A673 (cell line): ENCODE data around the gene KRT6C. TPM values are rescaled to one million over a fixed set of nuclear protein-coding genes. Genes with fewer than 3 reads are reported as not detected.

Experiments used
- BruUV-seq: library from RNA; stranded (reverse); fragments of 400-500 nt; replicated peaks from 2 replicates; lab custom pipeline; 2021; lab: Mats Ljungman, UMichigan
- CTCF ChIA-PET: fragments of 300-600 bp; sonication (Branson Sonifier 250); formaldehyde crosslinking; loops from one replicate; lab custom pipeline; 2022; ENCODE audit warnings: antibody characterized with exemption; lab: Charles Lee
- POLR2A ChIA-PET: fragments of 300-600 bp; sonication (Branson Sonifier 250); formaldehyde crosslinking; loops from one replicate; lab custom pipeline; 2022; ENCODE audit warnings: antibody characterized with exemption; ENCODE audit not compliant: low non-redundant PET; lab: Charles Lee
- DNase-seq: peaks from one replicate; pipeline ENCODE4 v3.0.0-alpha.2; 2015; ENCODE audit warnings: low spot score
- H3K27ac ChIP-seq: fragments of 200-600 bp; sonication (generic); 2 replicates; pipeline ENCODE4 v1.5.1; 2016; ENCODE audit warnings: mixed run types, low read depth, mild to moderate bottlenecking, mixed read lengths, antibody characterized with exemption, low read length; ENCODE audit not compliant: poor library complexity, severe bottlenecking
- H3K27me3 ChIP-seq: fragments of 200-600 bp; sonication (generic); replicated peaks from 2 replicates; pipeline ENCODE4 v1.6.1; 2017; ENCODE audit warnings: mixed run types, low read depth, mild to moderate bottlenecking, mixed read lengths, antibody characterized with exemption, low read length; ENCODE audit not compliant: insufficient read depth, poor library complexity
- H3K36me3 ChIP-seq: fragments of 200-600 bp; sonication (generic); 2 replicates; pipeline ENCODE4 v1.6.1; 2016; ENCODE audit warnings: mixed run types, mild to moderate bottlenecking, mixed read lengths, antibody characterized with exemption, low read length; ENCODE audit not compliant: insufficient read depth, poor library complexity, severe bottlenecking
- H3K4me1 ChIP-seq: fragments of 200-600 bp; sonication (generic); 2 replicates; pipeline ENCODE4 v1.6.1; 2017; ENCODE audit warnings: mixed run types, mild to moderate bottlenecking, mixed read lengths, antibody characterized with exemption, low read length; ENCODE audit not compliant: insufficient read depth, poor library complexity, severe bottlenecking
- H3K4me3 ChIP-seq: fragments of 200-600 bp; sonication (generic); 2 replicates; pipeline ENCODE4 v1.5.1; 2016; ENCODE audit warnings: low read depth, mixed run types, mild to moderate bottlenecking, mixed read lengths, low read length; ENCODE audit not compliant: poor library complexity, severe bottlenecking
- H3K9me3 ChIP-seq: fragments of 200-600 bp; sonication (generic); 2 replicates; pipeline ENCODE4 v1.6.1; 2016; ENCODE audit warnings: mixed run types, low read depth, mild to moderate bottlenecking, mixed read lengths, antibody characterized with exemption, low read length; ENCODE audit not compliant: poor library complexity, severe bottlenecking
- EZH2 ChIP-seq: fragments of 200-600 bp; sonication (generic); IDR thresholded peaks from 2 replicates; pipeline ENCODE4 v1.6.1; 2017; ENCODE audit warnings: borderline replicate concordance, low read depth, mild to moderate bottlenecking, mixed read lengths, antibody characterized with exemption, low read length; ENCODE audit not compliant: poor library complexity, severe bottlenecking
- intact Hi-C: fragments of 100-400 bp; cut with micrococcal nuclease; formaldehyde crosslinking; loops from one replicate; pipeline ENCODE4 v1.10.0; 2022; ENCODE audit not compliant: unreplicated experiment
- total RNA-seq: library from RNA; stranded (reverse); gene quantifications from 2 replicates; pipeline ENCODE4 v1.2.3, GENCODE V29; 2021
- TF ChIP-seq, protein P1 (sequence below): fragments of 300-800, 200-600 bp; sonication (generic); conservative IDR thresholded peaks from 2 replicates; pipeline ENCODE4 v1.5.1; 2017; ENCODE audit warnings: low read depth, mild to moderate bottlenecking, antibody characterized with exemption, low read length, moderate library complexity, mixed read lengths

Gene KRT6C
- total RNA-seq, 1 experiment from 2014 or later: not detected

DNA sequence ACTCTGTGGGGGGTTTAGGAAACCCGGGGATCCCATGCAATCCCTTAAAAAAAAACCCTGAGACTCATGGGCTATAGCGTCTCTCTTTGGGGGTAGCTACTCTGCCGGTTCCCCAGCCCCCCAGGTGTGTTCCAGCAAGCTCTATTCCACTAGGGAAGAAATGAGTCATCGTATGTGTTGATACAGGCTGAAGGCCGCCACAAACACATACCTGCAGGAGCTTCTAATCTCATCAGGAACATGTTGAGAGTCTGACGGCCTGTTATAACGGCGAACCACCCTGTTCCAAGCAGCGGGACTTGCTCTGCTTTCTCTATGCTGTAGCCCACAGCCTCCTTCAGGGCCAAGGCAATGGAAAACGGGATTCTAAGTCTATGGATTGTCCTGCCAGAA lies 47.6 kb upstream of the KRT6C start:
- DNase-seq: no peak
- Histone ChIP-seq H3K27me3 (no peaks in the 10 kb centered on the region), H3K4me3 (no peak overlapping the region), H3K4me1 (peaks cover 14% of the 10 kb centered on the region), H3K27ac (no peak overlapping the region), H3K9me3 (no peaks in the 10 kb centered on the region), H3K36me3 (no peaks in the 10 kb centered on the region)
- TF ChIP-seq EZH2: no peak
- TF ChIP-seq, protein P1, sequence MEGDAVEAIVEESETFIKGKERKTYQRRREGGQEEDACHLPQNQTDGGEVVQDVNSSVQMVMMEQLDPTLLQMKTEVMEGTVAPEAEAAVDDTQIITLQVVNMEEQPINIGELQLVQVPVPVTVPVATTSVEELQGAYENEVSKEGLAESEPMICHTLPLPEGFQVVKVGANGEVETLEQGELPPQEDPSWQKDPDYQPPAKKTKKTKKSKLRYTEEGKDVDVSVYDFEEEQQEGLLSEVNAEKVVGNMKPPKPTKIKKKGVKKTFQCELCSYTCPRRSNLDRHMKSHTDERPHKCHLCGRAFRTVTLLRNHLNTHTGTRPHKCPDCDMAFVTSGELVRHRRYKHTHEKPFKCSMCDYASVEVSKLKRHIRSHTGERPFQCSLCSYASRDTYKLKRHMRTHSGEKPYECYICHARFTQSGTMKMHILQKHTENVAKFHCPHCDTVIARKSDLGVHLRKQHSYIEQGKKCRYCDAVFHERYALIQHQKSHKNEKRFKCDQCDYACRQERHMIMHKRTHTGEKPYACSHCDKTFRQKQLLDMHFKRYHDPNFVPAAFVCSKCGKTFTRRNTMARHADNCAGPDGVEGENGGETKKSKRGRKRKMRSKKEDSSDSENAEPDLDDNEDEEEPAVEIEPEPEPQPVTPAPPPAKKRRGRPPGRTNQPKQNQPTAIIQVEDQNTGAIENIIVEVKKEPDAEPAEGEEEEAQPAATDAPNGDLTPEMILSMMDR: no peak
- no TSS peak for BruUV-seq
- POLR2A ChIA-PET: no interaction called here
- intact Hi-C loops: no loop called here
- CTCF ChIA-PET: no interaction called here

- Histone ChIP-seq H3K27me3 (no peaks in the 10 kb centered on the region), H3K4me1 (peaks cover 14% of the 10 kb centered on the region), H3K9me3 (no peaks in the 10 kb centered on the region), H3K36me3 (no peaks in the 10 kb centered on the region), H3K4me3 (no peak within 1 kb of the TSS), H3K27ac (no peak within 1 kb of the TSS)
- ChIA-PET POLR2A (no interaction called here), CTCF (no interaction called here)
- DNase-seq: no peak
- BruUV-seq: no TSS peak
- intact Hi-C loops: no loop called here
- TF ChIP-seq EZH2: no peak
- TF ChIP-seq, protein P1: no peak
Measured at GRCh38 chr12:52519826-52520662, 46.4 kb upstream of the KRT6C start, which contains the start of gene KRT5. Gene KRT5 (minus strand): TSS chr12:52520394. CDS start chr12:52520296, 98 bp downstream.

- H3K4me3 ChIP-seq: no peak overlapping the region
- no peak overlapping the region for H3K27ac ChIP-seq
- POLR2A ChIA-PET: no interaction called here
- peaks cover 14% of the 10 kb centered on the region for H3K4me1 ChIP-seq
- intact Hi-C loops: no loop called here
- no peak for DNase-seq
- no peaks in the 10 kb centered on the region for H3K27me3 ChIP-seq
- CTCF ChIA-PET: no interaction called here
- no TSS peak for BruUV-seq
- H3K36me3 ChIP-seq: no peaks in the 10 kb centered on the region
- no peaks in the 10 kb centered on the region for H3K9me3 ChIP-seq
- no peak for TF ChIP-seq EZH2
- TF ChIP-seq, protein P1: no peak
Measured at GRCh38 chr12:52519387-52519703, 45.7 kb upstream of the KRT6C start.
